ENCODE data around the gene CLEC16A.

DNA sequence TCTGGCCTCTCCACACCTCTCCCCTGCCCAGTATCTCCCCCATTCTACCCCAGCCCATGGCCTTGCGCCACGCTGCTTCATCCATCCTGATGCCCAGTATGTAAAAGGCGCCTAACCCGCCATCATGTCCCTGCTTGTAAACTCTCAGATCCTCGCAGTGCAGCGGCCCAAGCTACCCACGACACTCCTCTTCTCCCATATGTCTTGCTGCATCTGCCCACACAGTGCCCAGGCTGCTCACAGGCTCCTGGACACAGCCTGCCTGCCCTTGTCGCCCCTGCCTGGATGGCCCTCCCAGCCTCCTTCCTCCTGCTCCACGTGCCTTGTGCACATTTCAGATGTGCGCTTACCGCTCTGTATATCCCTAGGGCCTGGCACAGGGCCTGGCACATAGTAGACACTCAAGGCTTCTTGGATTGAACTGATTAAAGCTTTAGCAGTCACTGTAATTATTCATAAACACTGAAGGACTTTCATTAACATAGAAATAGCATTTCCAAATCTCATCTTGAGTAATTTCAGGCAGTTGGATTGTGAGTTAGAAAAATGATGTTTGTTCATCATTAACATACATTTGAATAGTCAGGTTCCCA is 129.1 kb downstream of the CLEC16A start:
- TF ChIP-seq POLR2A (IDR thresholded peaks at IDR 0.05; ENCODE audit: low read length) (no peak), GATA1 (IDR thresholded peaks at IDR 0.05; ENCODE audit: low read depth, low read length) (no peak)
